Hepatocyte (in vitro differentiated cells): Measurements from ENCODE around the gene CASTOR2. TPM values are rescaled to one million over a fixed set of nuclear protein-coding genes. Genes with fewer than 3 reads are reported as not detected.
"Not testable (repeated sequence)": the region's sequence is repeated elsewhere in the genome, so short reads cannot be mapped to it uniquely, and the experiment has no call there.

ENCODE experiments used
- DNase-seq: peaks from one replicate; pipeline ENCODE4 v3.0.0-alpha.2; 2016; ENCODE audit warnings: low spot score
- H2AFZ ChIP-seq: fragments of 200-600 bp; sonication (generic); 2 replicates; pipeline ENCODE4 v1.6.0; 2016; ENCODE audit warnings: antibody characterized with exemption, mild to moderate bottlenecking
- H3K27ac ChIP-seq: fragments of 200-600 bp; sonication (generic); 2 replicates; pipeline ENCODE4 v1.5.1; 2016; ENCODE audit warnings: mild to moderate bottlenecking
- H3K27me3 ChIP-seq: fragments of 200-600 bp; sonication (generic); 2 replicates; pipeline ENCODE4 v1.6.1; 2016
- H3K36me3 ChIP-seq: fragments of 200-600 bp; sonication (generic); replicated peaks from 2 replicates; pipeline ENCODE4 v1.5.1; 2016; ENCODE audit warnings: low read depth; ENCODE audit not compliant: insufficient read depth
- H3K4me1 ChIP-seq: fragments of 200-600 bp; sonication (generic); 2 replicates; pipeline ENCODE4 v1.5.1; 2016; ENCODE audit warnings: mild to moderate bottlenecking, moderate library complexity; ENCODE audit not compliant: insufficient read depth
- H3K4me2 ChIP-seq: fragments of 200-600 bp; sonication (generic); 2 replicates; pipeline ENCODE4 v1.6.0; 2016
- H3K4me3 ChIP-seq: fragments of 200-600 bp; sonication (generic); 2 replicates; pipeline ENCODE4 v1.5.1; 2016; ENCODE audit warnings: mild to moderate bottlenecking
- H3K79me2 ChIP-seq: fragments of 200-600 bp; sonication (generic); 2 replicates; pipeline ENCODE4 v1.6.0; 2017; ENCODE audit warnings: mild to moderate bottlenecking
- H3K9me2 ChIP-seq: fragments of 200-600 bp; sonication (generic); replicated peaks from 2 replicates; pipeline ENCODE4 v1.6.0; 2017; ENCODE audit warnings: mild to moderate bottlenecking; ENCODE audit not compliant: insufficient read depth
- H3K9me3 ChIP-seq: fragments of 200-600 bp; sonication (generic); 2 replicates; pipeline ENCODE4 v1.5.1; 2016; ENCODE audit warnings: low read depth, mild to moderate bottlenecking
- H4K20me1 ChIP-seq: fragments of 200-600 bp; sonication (generic); 2 replicates; pipeline ENCODE4 v1.6.0; 2016; ENCODE audit warnings: mild to moderate bottlenecking; ENCODE audit not compliant: insufficient read depth, poor library complexity, severe bottlenecking
- CTCF ChIP-seq: fragments of 200-600 bp; sonication (generic); IDR thresholded peaks from 2 replicates; pipeline ENCODE4 v1.5.1; 2016; ENCODE audit warnings: antibody characterized with exemption, mild to moderate bottlenecking; ENCODE audit not compliant: poor library complexity
- EZH2 ChIP-seq: fragments of 200-600 bp; sonication (generic); IDR thresholded peaks from 2 replicates; pipeline ENCODE4 v1.6.1; 2016; ENCODE audit warnings: antibody characterized with exemption, mild to moderate bottlenecking, borderline replicate concordance
- EZH2phosphoT487 ChIP-seq: fragments of 200-600 bp; sonication (generic); IDR thresholded peaks from one replicate; pipeline ENCODE4 v1.6.1; 2018; ENCODE audit warnings: antibody characterized with exemption, mild to moderate bottlenecking, low read depth, moderate library complexity; ENCODE audit not compliant: unreplicated experiment, severe bottlenecking
- WGBS: methylation state at CpG from one replicate; pipeline ENCODE4 v1.1.6; 2016; ENCODE audit warnings: low lambda C conversion rate; ENCODE audit errors: missing lambda C conversion rate; 5-methylcytosine and 5-hydroxymethylcytosine counted together
- polyA plus RNA-seq: library from polyadenylated mRNA; unstranded; fragments of >200 nt; fragmentation: Nextera tagmentation; extraction: Ambion mirVana; gene quantifications from 2 replicates; pipeline ENCODE4 v1.2.1, GENCODE V29; 2016
- total RNA-seq: library from RNA; depleted of rRNA; stranded (reverse); fragments of >200 nt; gene quantifications from 2 replicates; pipeline ENCODE4 v1.2.3, GENCODE V29; 2014

Gene CASTOR2
- total and polyA plus RNA-seq, 2 experiments from 2014 or later, result 11.5 to 19.9 TPM

DNA sequence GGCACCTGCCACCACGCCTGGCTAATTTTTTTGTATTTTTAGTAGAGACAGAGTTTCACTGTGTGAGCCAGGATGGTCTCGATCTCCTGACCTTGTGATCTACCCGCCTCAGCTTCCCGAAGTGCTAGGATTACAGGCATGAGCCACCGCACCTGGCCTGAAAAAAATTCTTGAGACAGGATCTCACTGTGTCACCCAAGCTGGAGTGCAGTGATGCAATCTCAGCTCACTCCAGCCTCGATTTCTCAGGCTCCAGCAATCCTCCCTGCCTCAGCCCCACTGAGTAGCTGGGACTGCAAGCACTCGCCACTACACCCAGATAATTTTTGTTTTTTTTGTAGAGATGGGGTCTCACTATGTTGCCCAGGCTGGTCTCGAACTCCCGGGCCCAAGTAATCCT, 13.0 kb downstream of the CASTOR2 start:
- H2AFZ ChIP-seq, H3K4me3 ChIP-seq, H3K27me3 ChIP-seq, DNase-seq, H3K27ac ChIP-seq, H3K4me1 ChIP-seq, H3K36me3 ChIP-seq, H3K79me2 ChIP-seq, H3K9me2 ChIP-seq, H4K20me1 ChIP-seq, H3K4me2 ChIP-seq, H3K9me3 ChIP-seq: not testable (repeated sequence)
- WGBS, result 98% methylated on average over 5 of the region's 9 CpGs

DNA sequence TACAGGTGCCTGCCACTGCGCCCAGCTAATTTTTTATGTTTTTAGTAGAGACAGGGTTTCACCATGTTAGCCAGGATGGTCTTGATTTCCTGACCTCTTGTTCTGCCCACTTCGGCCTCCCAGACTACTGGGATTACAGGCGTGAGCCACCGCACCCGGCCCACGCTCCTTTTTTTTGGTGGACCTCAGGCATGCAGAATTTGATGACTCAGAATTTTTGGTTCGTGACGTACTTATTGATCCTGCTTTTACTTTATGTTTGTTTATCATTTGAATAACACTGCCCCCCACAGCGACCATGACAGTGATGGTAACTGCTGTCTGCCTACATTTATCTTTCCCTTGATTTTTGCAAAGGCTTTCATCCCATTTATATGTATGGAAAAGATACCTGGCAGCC, 23.9 kb downstream of the CASTOR2 start:
- not testable (repeated sequence) for H4K20me1 ChIP-seq, H3K4me2 ChIP-seq, H3K36me3 ChIP-seq, H2AFZ ChIP-seq, DNase-seq, H3K4me3 ChIP-seq, H3K27me3 ChIP-seq, H3K9me2 ChIP-seq, H3K9me3 ChIP-seq, H3K27ac ChIP-seq
- WGBS, result 91% methylated on average over 9 of the region's 9 CpGs
- Histone ChIP-seq H3K79me2 (peaks cover 74% of the 10 kb centered on the region), H3K4me1 (peaks cover 11% of the 10 kb centered on the region)

DNA sequence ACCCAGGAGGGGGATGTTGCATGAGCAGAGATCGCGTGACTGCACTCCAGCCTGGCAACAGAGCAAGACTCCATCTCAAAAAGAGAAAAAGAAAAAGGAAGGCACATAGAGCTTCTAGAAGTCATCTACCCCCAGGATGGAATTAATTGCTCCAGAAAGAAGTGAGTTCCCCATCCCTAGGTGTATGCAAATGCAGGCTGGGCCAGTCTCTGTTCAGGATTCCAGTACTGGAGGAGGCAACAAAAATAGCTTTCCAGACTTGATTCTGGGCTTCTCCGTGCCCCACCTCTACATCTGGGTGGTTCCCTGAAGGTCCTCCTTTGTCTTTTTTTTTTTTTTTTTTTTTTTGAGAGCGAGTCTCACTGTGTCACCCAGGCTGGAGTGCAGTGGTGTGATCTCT, 28.6 kb downstream of the CASTOR2 start:
- no peaks in the 10 kb centered on the region for H3K27me3 ChIP-seq
- peaks cover 74% of the 10 kb centered on the region for H3K79me2 ChIP-seq
- TF ChIP-seq EZH2 (no peak), EZH2phosphoT487 (no peak), CTCF (no peak)
- H3K4me3 ChIP-seq, result no peak overlapping the region
- H3K27ac ChIP-seq, result peak overlapping the region; percentile 83
- H2AFZ ChIP-seq, result no peak overlapping the region
- H3K9me2 ChIP-seq, result no peaks in the 10 kb centered on the region
- no peaks in the 10 kb centered on the region for H4K20me1 ChIP-seq
- DNase-seq, result no peak
- H3K36me3 ChIP-seq, result no peaks in the 10 kb centered on the region
- H3K4me1 ChIP-seq, result peaks cover 38% of the 10 kb centered on the region
- WGBS, result 95% methylated on average over 3 of the region's 4 CpGs
- no peaks in the 10 kb centered on the region for H3K9me3 ChIP-seq
- peak overlapping the region; percentile 50 for H3K4me2 ChIP-seq

GRCh38 chr7:74994869-74995543, 30.5 kb downstream of the CASTOR2 start:
- Histone ChIP-seq H3K79me2 (peaks cover 68% of the 10 kb centered on the region), H3K4me2 (peak overlapping the region; percentile 6), H3K4me1 (peaks cover 38% of the 10 kb centered on the region), H3K27ac (peak overlapping the region; percentile 83)
- DNase-seq, H4K20me1 ChIP-seq, H3K27me3 ChIP-seq, H2AFZ ChIP-seq, H3K36me3 ChIP-seq, H3K9me3 ChIP-seq, H3K9me2 ChIP-seq, H3K4me3 ChIP-seq: not testable (repeated sequence)
- WGBS, result 85% methylated on average over 17 of the region's 17 CpGs

DNA sequence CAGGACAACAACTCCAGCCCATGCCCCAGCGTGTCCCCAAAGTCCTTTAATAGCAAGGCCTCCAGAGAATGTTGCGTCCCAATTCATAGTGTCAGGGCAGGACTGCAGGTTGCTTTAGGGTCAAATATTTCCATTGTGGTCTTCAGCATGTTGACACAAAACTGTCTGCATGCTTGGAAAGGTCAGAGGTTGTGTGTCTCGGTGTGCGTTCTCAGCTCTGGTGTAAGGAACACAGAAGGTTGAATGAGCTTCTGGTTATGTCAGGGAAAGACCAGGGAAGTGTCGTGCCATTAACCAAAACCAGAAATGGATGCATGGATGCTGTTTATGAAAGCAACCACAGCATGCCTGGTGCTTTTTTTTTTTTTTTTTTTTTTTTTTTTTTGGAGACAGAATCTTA, 31.9 kb downstream of the CASTOR2 start:
- H3K9me3 ChIP-seq, H2AFZ ChIP-seq, H4K20me1 ChIP-seq, H3K9me2 ChIP-seq, H3K36me3 ChIP-seq, DNase-seq, H3K27me3 ChIP-seq, H3K4me3 ChIP-seq, H3K4me2 ChIP-seq: not testable (repeated sequence)
- Histone ChIP-seq H3K79me2 (peaks cover 69% of the 10 kb centered on the region), H3K4me1 (peaks cover 41% of the 10 kb centered on the region), H3K27ac (peak overlapping the region; percentile 20)
- 66% methylated on average over 5 of the region's 5 CpGs for WGBS

DNA sequence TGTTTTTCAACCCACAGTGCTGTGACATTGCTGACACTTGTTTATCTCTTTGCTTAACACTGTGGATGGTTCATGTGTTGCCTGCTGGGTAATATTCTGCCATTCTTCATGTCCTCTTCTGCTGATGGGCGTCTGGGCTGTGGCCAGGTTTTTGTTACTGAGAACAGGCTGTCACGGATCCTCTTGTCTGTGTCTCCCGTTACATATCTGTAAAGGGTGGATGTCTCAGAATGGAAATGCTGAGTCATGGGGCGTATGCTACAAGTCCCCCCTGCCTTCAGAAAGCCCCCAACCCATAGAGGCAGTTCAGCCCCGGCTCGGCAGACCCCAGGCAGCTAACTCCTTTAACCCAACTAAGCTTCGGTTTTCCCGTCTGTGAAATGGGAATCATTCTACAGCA, 33.3 kb downstream of the CASTOR2 start:
- peak; percentile 26 for DNase-seq
- 72% methylated on average over 6 of the region's 8 CpGs for WGBS
- H3K9me2 ChIP-seq, H3K4me2 ChIP-seq, H3K4me3 ChIP-seq, H3K27me3 ChIP-seq, H3K36me3 ChIP-seq, H2AFZ ChIP-seq, H3K9me3 ChIP-seq, H4K20me1 ChIP-seq: not testable (repeated sequence)
- Histone ChIP-seq H3K27ac (peak overlapping the region; percentile 37), H3K4me1 (peaks cover 37% of the 10 kb centered on the region), H3K79me2 (peaks cover 69% of the 10 kb centered on the region)

GRCh38 chr7:75001356-75001755, 36.9 kb downstream of the CASTOR2 start:
- 83% methylated on average over 8 of the region's 8 CpGs for WGBS
- DNase-seq, result not testable (repeated sequence)

More at GRCh38 chr7:75001356-75001755, 36.9 kb downstream of the CASTOR2 start:
- Histone ChIP-seq H3K79me2 (peaks cover 69% of the 10 kb centered on the region), H3K4me1 (peaks cover 17% of the 10 kb centered on the region)
- not testable (repeated sequence) for H3K4me2 ChIP-seq, H3K36me3 ChIP-seq, H3K9me2 ChIP-seq, H3K4me3 ChIP-seq, H2AFZ ChIP-seq, H3K27me3 ChIP-seq, H3K27ac ChIP-seq, H3K9me3 ChIP-seq, H4K20me1 ChIP-seq
